GM13976 (cell line): ENCODE results near the gene DIO3.

Source experiments
- DNase-seq: peaks from one replicate; pipeline ENCODE4 v3.0.0; 2012; ENCODE audit warnings: low spot score
- CTCF ChIP-seq: IDR thresholded peaks from 2 replicates; pipeline ENCODE4 v1.5.1; 2012; ENCODE audit warnings: borderline replicate concordance, mild to moderate bottlenecking; ENCODE audit not compliant: insufficient read depth; ENCODE audit errors: extremely low read depth, missing control alignments, control extremely low read depth
- in situ Hi-C: fragments of 300-500 bp; cut with MboI; formaldehyde crosslinking; loops from one replicate; pipeline ENCODE4 v1.12.0; 2022; ENCODE audit warnings: low sequenced_read_pairs, mixed read lengths, inconsistent platforms; ENCODE audit not compliant: unreplicated experiment

DIO3 gene

GRCh38 chr14:101540481-101541462, 20.5 kb upstream of the DIO3 start:
- TF ChIP-seq CTCF: no peak
- no peak for DNase-seq
- in situ Hi-C loops: no loop called here

GRCh38 chr14:101542391-101542790, 18.9 kb upstream of the DIO3 start:
- TF ChIP-seq CTCF: no peak
- in situ Hi-C loops: no loop called here
- no peak for DNase-seq

- in situ Hi-C loops: no loop called here
- DNase-seq: no peak
- no peak for TF ChIP-seq CTCF
Measured at GRCh38 chr14:101543814-101544213, 17.5 kb upstream of the DIO3 start.

- no peak for DNase-seq
- in situ Hi-C loops: no loop called here
- TF ChIP-seq CTCF: no peak
Measured at GRCh38 chr14:101544550-101544949, 16.7 kb upstream of the DIO3 start.

GRCh38 chr14:101546706-101547105, 14.6 kb upstream of the DIO3 start:
- no peak for TF ChIP-seq CTCF
- in situ Hi-C loops: no loop called here
- no peak for DNase-seq

- in situ Hi-C loops: no loop called here
- no peak for TF ChIP-seq CTCF
Measured at GRCh38 chr14:101547107-101547738, 14.1 kb upstream of the DIO3 start.

More at GRCh38 chr14:101547107-101547738, 14.1 kb upstream of the DIO3 start:
- no peak for DNase-seq
